ENCODE data around the gene SERPINA12. TPM values are rescaled to one million over a fixed set of nuclear protein-coding genes. Genes with fewer than 3 reads are reported as not detected.

SERPINA12 gene
- total RNA-seq, 1 experiment from 2014 or later, result not detected

DNA sequence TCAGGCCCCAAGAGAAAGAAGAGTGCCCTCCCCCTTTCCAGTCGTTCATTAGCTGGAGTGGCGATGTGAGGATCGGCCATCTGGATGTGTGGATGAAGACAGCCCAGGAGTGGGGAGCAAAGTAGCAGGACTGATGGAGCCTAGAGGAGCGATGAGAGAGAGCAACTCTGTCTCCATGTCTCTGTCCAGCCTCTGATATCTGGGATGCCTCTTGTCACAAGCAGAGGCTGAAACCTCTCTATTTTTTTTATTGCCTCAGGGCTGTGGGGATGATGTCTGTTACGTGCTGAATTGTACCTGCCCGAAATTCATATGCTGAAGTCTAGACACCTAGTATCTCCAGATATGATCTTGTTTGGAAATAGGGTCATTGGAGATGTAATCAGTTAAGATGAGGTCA is 59.3 kb downstream of the SERPINA12 start:
- in situ Hi-C loops (cut with HindIII; ENCODE audit: low sequenced_read_pairs), result no loop called here

DNA sequence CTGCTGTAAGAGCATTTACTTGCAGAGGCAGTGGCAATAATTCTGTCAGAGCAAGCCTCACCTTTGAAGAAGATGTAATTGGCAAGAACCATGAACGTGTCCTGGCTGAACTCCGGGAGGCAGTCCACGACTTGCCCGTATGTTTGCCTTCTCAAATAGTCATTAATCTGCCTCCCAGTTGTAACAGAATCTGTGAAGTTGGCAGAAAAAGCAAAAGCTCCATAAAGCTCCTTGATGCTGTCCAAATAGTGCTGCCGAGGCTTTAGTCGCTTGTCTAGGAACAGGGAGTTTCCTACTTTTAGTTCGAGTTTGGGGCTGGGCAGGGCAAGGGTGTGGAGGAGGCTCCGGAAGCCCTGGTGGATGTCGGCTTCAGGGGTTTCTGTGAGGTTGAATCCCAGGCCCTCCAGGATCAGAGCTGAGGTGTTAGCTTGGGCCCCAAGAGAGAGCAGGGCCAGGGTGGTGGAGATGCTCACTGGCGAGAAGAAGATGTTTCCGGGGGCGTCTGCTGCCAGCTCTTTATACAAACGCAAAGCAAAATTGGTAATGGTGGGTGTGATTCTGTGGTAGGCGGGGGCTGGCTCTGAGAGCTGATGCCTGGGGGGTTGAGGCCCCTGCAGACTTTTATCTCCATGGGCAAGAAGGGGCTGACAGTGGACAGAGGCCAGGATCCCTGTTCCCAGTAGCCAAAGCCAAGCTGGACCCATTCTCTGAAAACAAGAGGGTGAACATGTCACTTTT is 61.0 kb downstream of the SERPINA12 start:
- in situ Hi-C loops (cut with HindIII; ENCODE audit: low sequenced_read_pairs), result no loop called here
- DNase-seq (ENCODE audit: low spot score), result no peak

More for the DNA sequence above, 59.3 kb downstream of the SERPINA12 start:
- DNase-seq (ENCODE audit: low spot score), result no peak

DNA sequence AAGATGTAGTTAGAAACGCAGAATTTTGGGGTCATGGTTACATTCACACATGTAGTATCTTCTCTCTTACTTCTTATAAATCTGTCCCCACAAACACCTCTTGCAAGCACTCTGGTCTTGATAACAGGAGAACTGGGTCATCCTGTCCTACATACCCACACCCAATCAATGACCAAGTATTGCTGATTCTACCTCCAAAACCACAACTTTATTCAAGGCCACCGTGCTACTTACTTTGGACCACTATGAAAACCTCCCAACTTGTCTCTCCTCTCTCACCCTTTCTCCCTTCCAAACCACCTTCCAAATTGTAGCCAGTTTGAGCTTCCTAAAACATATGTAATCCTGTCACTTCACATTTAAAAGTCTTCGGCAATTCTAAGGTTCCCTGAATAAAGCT is 62.1 kb downstream of the SERPINA12 start:
- no peak for DNase-seq (ENCODE audit: low spot score)
- in situ Hi-C loops (cut with HindIII; ENCODE audit: low sequenced_read_pairs), result no loop called here

DNA sequence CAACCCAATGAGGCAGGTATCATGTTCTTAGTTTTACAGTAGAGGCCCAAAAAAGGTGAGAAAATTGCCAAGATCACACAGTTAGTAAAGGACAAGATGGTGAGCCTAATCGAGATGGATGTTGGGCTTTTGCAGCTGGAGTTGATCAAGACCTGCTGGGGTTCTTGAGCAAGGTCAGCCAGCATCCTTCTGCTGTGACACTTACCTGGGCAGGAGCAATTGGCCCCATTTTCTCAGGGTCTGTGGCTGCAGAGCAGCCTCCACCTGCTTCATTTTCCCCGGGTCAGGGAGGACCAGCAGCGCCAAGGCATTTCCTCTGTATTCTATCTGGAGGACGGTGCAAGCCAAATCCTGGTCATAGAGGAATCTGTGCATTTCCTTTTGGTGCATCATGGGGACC is 63.1 kb downstream of the SERPINA12 start:
- in situ Hi-C loops (cut with HindIII; ENCODE audit: low sequenced_read_pairs), result no loop called here
- DNase-seq (ENCODE audit: low spot score), result no peak

DNA sequence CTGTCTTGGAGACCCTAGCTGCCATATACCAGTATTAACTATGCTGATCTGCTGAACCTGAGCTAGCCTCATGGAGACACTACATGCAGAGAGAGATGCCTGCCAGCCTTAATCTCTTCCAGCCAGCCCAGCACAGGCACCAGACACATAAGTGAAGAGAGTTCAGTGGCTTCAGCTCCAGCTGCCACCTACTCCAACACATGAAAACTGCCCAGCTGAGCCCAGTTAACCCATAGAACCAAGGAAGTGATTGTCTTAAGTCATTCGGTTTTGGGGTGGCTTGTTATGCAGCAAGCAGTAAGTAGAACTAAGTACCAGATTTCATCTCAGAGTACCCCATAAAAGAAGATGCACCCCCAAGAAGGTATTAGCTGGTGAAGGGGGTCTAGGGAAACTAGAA is 64.3 kb downstream of the SERPINA12 start:
- in situ Hi-C loops (cut with HindIII; ENCODE audit: low sequenced_read_pairs), result no loop called here
- no peak for DNase-seq (ENCODE audit: low spot score)

DNA sequence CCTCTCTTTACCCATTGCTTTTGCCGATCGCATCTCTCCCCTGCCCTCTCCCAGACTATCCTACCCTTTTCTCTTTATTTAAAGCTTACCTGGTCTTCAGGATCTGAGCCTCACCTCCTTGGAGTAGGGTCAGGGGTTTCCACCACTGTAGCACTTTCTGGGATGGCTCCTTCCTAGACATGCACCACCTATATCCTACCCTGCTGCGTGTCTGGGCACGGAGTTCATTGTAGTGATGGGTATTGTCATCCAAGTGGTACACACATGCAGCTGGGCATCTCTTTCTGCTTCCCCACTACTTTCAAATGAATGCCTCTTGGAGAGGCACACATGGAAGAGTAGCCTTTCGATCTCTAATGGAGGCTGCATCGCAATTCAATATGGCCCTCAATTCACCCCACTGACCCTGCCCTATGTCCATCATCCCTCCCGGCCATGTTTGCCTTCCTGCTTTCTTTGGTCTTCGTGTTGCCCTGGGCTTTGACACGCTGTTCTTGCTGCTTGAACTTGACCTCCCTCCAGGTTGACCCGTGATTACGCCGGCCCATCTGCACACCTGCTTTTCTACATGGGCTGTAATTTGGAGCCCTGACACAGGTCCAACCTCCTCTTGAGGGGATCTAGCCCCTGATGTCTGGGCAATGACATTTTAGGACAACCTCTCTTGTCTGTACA is 67.6 kb downstream of the SERPINA12 start:
- in situ Hi-C loops (cut with HindIII; ENCODE audit: low sequenced_read_pairs), result no loop called here
- no peak for DNase-seq (ENCODE audit: low spot score)

DNA sequence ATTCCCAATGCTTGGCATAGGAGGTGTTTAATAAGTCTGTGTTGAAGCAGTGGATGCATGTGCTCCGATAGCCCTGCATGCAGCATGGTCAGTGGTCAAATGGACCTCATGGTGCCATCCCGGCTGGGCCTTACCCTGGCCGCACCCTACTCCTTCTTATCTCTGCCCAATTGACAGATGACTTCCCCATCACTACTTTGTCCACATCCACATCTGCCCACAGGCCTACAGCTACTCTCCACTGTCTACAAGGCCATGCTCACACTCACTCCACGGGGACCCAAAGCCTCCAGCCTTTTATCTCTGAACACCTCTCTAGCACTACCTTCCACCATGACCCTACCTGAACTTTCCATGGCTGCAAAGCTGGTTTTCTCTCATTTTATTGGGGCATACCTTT is 68.1 kb downstream of the SERPINA12 start:
- in situ Hi-C loops (cut with HindIII; ENCODE audit: low sequenced_read_pairs), result no loop called here
- DNase-seq (ENCODE audit: low spot score), result no peak

DNA sequence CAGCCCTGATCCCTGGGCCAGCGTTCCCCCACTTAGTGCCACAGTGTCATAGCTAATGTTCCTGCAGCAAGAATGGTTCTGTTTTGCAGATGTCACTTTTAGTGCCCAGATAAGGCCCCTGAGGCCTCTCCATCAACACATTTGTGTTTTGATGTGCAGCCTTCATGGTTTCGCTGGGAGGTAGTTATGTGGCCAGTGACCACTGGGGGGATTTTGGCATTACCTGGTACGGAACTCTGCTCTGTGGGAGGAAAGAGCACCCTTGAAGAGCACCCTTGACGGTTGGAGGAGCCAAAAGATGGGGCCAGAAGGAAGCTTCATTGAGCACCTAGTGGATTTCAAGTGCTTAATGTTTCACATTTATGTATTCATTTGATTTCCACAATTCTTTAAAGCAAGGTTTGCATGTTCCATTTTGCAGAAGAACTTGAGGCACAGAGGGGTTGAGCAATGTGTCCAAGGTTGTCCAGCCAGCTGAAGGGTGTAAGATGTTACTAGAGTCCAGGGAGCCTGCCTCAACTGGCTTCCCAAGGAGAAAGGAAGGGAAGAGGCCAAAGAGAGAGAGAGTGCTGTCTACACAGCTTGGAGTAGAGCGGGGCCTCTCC is 69.7 kb downstream of the SERPINA12 start:
- in situ Hi-C loops (cut with HindIII; ENCODE audit: low sequenced_read_pairs), result no loop called here

More for the DNA sequence above, 69.7 kb downstream of the SERPINA12 start:
- DNase-seq (ENCODE audit: low spot score), result no peak

Other genes starting within 250 kb of the SERPINA12 start
- gene SERPINA10, start 216.2 kb downstream of the SERPINA12 start, total RNA-seq (2014; rRNA removed; shearing (Covaris generic)), result not detected in 2 replicates
- gene SERPINA6, start 186.1 kb downstream of the SERPINA12 start, total RNA-seq (2014; rRNA removed; shearing (Covaris generic)), result not detected in 2 replicates
- gene SERPINA2, start 142.8 kb downstream of the SERPINA12 start, total RNA-seq (2014; rRNA removed; shearing (Covaris generic)), result not detected in 2 replicates
- gene SERPINA1, start 120.9 kb downstream of the SERPINA12 start, total RNA-seq (2014; rRNA removed; shearing (Covaris generic)), result not detected in 2 replicates
- not detected in 2 replicates for gene SERPINA11, start 56.7 kb downstream of the SERPINA12 start, total RNA-seq (2014; rRNA removed; shearing (Covaris generic))
- gene SERPINA9, start 33.3 kb downstream of the SERPINA12 start, total RNA-seq (2014; rRNA removed; shearing (Covaris generic)), result not detected in 2 replicates
- not detected in 2 replicates for gene SERPINA4, start 52.0 kb upstream of the SERPINA12 start, total RNA-seq (2014; rRNA removed; shearing (Covaris generic))
- gene SERPINA5, start 72.0 kb upstream of the SERPINA12 start, total RNA-seq (2014; rRNA removed; shearing (Covaris generic)), result not detected in 2 replicates
- not detected in 2 replicates for gene SERPINA3, start 102.9 kb upstream of the SERPINA12 start, total RNA-seq (2014; rRNA removed; shearing (Covaris generic))